ENCODE measurements around the gene MIGA2.

GRCh38 chr9:129068990-129069861, 32.8 kb downstream of the MIGA2 start:
- no peak for TF ChIP-seq EZH2 (IDR thresholded peaks at IDR 0.05; ENCODE audit: borderline replicate concordance, low read length)
- no peak for TF ChIP-seq CTCF (conservative IDR thresholded peaks at IDR 0.05 in 1 of 2, IDR thresholded peaks at IDR 0.05 in 1 of 2; ENCODE audit: extremely low read depth in 1 of 2, insufficient read depth in 1 of 2, low read depth in 1 of 2, low read length in 2 of 2)

Data from mammary epithelial cell (primary cell).